HG03095 (cell line): ENCODE measurements around the gene CBX6.

ENCODE experiments used
- ATAC-seq: cut with Tn5 transposase; IDR thresholded peaks from one replicate; pipeline ENCODE4 v1.9.1; 2021; ENCODE audit warnings: moderate library complexity; ENCODE audit not compliant: unreplicated experiment

Gene CBX6

GRCh38 chr22:38873469-38874411, 1.7 kb upstream of the CBX6 start:
- no peak for ATAC-seq

- ATAC-seq, result no peak
These were observed 824 bp upstream of the CBX6 start for GRCh38 chr22:38872831-38873248.

GRCh38 chr22:38871360-38872171, 450 bp downstream of the CBX6 start:
- no peak for ATAC-seq

GRCh38 chr22:38870791-38871359, 1.1 kb downstream of the CBX6 start:
- ATAC-seq, result no peak

- no peak for ATAC-seq
These were observed 1.7 kb downstream of the CBX6 start for GRCh38 chr22:38870312-38870741.

GRCh38 chr22:38869663-38870062, 2.4 kb downstream of the CBX6 start:
- ATAC-seq, result no peak

GRCh38 chr22:38868886-38869381, 3.1 kb downstream of the CBX6 start:
- ATAC-seq, result no peak

- ATAC-seq, result no peak
These were observed 3.7 kb downstream of the CBX6 start for GRCh38 chr22:38868286-38868721.

- no peak for ATAC-seq
These were observed 4.3 kb downstream of the CBX6 start for GRCh38 chr22:38867471-38868285.

- ATAC-seq, result no peak
These were observed 4.9 kb downstream of the CBX6 start for GRCh38 chr22:38867124-38867455.

GRCh38 chr22:38866399-38867123, 5.5 kb downstream of the CBX6 start:
- ATAC-seq, result no peak

- ATAC-seq, result no peak
These were observed 6.0 kb downstream of the CBX6 start for GRCh38 chr22:38866024-38866398.

GRCh38 chr22:38865201-38866023, 6.6 kb downstream of the CBX6 start:
- ATAC-seq, result no peak

GRCh38 chr22:38864361-38865191, 7.4 kb downstream of the CBX6 start:
- no peak for ATAC-seq

- ATAC-seq, result no peak
These were observed 8.4 kb downstream of the CBX6 start for GRCh38 chr22:38863531-38864131.

GRCh38 chr22:38862375-38863329, 9.4 kb downstream of the CBX6 start:
- no peak for ATAC-seq

GRCh38 chr22:38861927-38862326, 10.1 kb downstream of the CBX6 start:
- ATAC-seq, result no peak
